ENCODE data around the gene CCDC6. TPM values are rescaled to one million over a fixed set of nuclear protein-coding genes. Genes with fewer than 3 reads are reported as not detected.

CCDC6 gene
- total RNA-seq, 1 donor from 2014 or later: 28.1 TPM

GRCh38 chr10:59741583-59741982 is 164.8 kb downstream of the CCDC6 start:
- DNase-seq: no peak
- Mint-ChIP-seq H3K4me1 (ENCODE audit: low read depth, unreplicated experiment) (no peaks in the 10 kb centered on the region), H3K27ac (ENCODE audit: unreplicated experiment) (no peak overlapping the region), H3K27me3 (ENCODE audit: unreplicated experiment) (no peaks in the 10 kb centered on the region), H3K9me3 (ENCODE audit: unreplicated experiment) (no peaks in the 10 kb centered on the region), H3K36me3 (ENCODE audit: unreplicated experiment) (no peaks in the 10 kb centered on the region), H3K4me3 (ENCODE audit: unreplicated experiment) (no peak overlapping the region)
- TF ChIP-seq, protein P1, sequence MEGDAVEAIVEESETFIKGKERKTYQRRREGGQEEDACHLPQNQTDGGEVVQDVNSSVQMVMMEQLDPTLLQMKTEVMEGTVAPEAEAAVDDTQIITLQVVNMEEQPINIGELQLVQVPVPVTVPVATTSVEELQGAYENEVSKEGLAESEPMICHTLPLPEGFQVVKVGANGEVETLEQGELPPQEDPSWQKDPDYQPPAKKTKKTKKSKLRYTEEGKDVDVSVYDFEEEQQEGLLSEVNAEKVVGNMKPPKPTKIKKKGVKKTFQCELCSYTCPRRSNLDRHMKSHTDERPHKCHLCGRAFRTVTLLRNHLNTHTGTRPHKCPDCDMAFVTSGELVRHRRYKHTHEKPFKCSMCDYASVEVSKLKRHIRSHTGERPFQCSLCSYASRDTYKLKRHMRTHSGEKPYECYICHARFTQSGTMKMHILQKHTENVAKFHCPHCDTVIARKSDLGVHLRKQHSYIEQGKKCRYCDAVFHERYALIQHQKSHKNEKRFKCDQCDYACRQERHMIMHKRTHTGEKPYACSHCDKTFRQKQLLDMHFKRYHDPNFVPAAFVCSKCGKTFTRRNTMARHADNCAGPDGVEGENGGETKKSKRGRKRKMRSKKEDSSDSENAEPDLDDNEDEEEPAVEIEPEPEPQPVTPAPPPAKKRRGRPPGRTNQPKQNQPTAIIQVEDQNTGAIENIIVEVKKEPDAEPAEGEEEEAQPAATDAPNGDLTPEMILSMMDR (IDR thresholded peaks at IDR 0.05; ENCODE audit: partially characterized antibody, unreplicated experiment): no peak

GRCh38 chr10:59741048-59741447 is 165.3 kb downstream of the CCDC6 start:
- TF ChIP-seq, protein P1 (IDR thresholded peaks at IDR 0.05; ENCODE audit: partially characterized antibody, unreplicated experiment): no peak
- DNase-seq: no peak
- Mint-ChIP-seq H3K36me3 (ENCODE audit: unreplicated experiment) (no peaks in the 10 kb centered on the region), H3K27me3 (ENCODE audit: unreplicated experiment) (no peaks in the 10 kb centered on the region), H3K4me1 (ENCODE audit: low read depth, unreplicated experiment) (no peaks in the 10 kb centered on the region), H3K27ac (ENCODE audit: unreplicated experiment) (no peak overlapping the region), H3K9me3 (ENCODE audit: unreplicated experiment) (no peaks in the 10 kb centered on the region), H3K4me3 (ENCODE audit: unreplicated experiment) (no peak overlapping the region)

Other genes starting within 250 kb of the CCDC6 start
- gene SLC16A9, start 196.7 kb downstream of the CCDC6 start, total RNA-seq (ENCODE audit: unreplicated experiment): 1.2 TPM
- not detected for gene MRLN, start 153.1 kb downstream of the CCDC6 start, total RNA-seq (ENCODE audit: unreplicated experiment)